SK-N-SH treated with all-trans-retinoic acid at 6 μM for 48 hours (cell line): Measurements from ENCODE around the gene TNFRSF13B.

Source experiments
- ARNTL ChIP-seq: fragments of 450-650 bp; formaldehyde crosslinking; IDR thresholded peaks from 2 replicates; pipeline ENCODE4 v1.5.0; 2020; ENCODE audit warnings: low read depth, mild to moderate bottlenecking, moderate library complexity, borderline replicate concordance
- BACH2 ChIP-seq: fragments of 250-450 bp; sonication (Bioruptor Pico); IDR thresholded peaks from 2 replicates; pipeline ENCODE4 v1.9.0; 2021; ENCODE audit warnings: mild to moderate bottlenecking, borderline replicate concordance
- CREB5 ChIP-seq: fragments of 250-450 bp; sonication (Bioruptor Pico); IDR thresholded peaks from 2 replicates; pipeline ENCODE4 v1.5.1; 2020; ENCODE audit warnings: low read depth, mild to moderate bottlenecking, moderate library complexity
- CSDC2 ChIP-seq: fragments of 250-450 bp; sonication (Bioruptor Pico); IDR thresholded peaks from 2 replicates; pipeline ENCODE4 v1.5.0; 2020; ENCODE audit warnings: mild to moderate bottlenecking, moderate library complexity
- CSRNP3 ChIP-seq: fragments of 250-450 bp; sonication (Bioruptor Pico); IDR thresholded peaks from 2 replicates; pipeline ENCODE4 v1.5.1; 2021; ENCODE audit warnings: mild to moderate bottlenecking, moderate library complexity
- ESRRG ChIP-seq: fragments of 250-450 bp; sonication (Bioruptor Pico); IDR thresholded peaks from 2 replicates; pipeline ENCODE4 v1.6.1; 2021; ENCODE audit warnings: mild to moderate bottlenecking
- GLIS3 ChIP-seq: fragments of 250-450 bp; sonication (Bioruptor Pico); IDR thresholded peaks from 2 replicates; pipeline ENCODE4 v1.5.0; 2020; ENCODE audit warnings: mild to moderate bottlenecking, moderate library complexity
- PATZ1 ChIP-seq: fragments of 250-450 bp; sonication (Bioruptor Pico); IDR thresholded peaks from 2 replicates; pipeline ENCODE4 v1.8.0; 2020; ENCODE audit warnings: mild to moderate bottlenecking, moderate library complexity, borderline replicate concordance
- PPARA ChIP-seq: fragments of 250-450 bp; sonication (Bioruptor Pico); IDR thresholded peaks from 2 replicates; pipeline ENCODE4 v1.5.0; 2020; ENCODE audit warnings: mild to moderate bottlenecking, borderline replicate concordance
- TCF4 ChIP-seq: fragments of 250-450 bp; sonication (Bioruptor Pico); IDR thresholded peaks from 2 replicates; pipeline ENCODE4 v1.8.0; 2021; ENCODE audit warnings: mild to moderate bottlenecking, moderate library complexity, borderline replicate concordance
- TOX ChIP-seq: fragments of 250-450 bp; sonication (Bioruptor Pico); IDR thresholded peaks from 2 replicates; pipeline ENCODE4 v1.8.0; 2021; ENCODE audit warnings: mild to moderate bottlenecking, moderate library complexity, borderline replicate concordance
- ZFP3 ChIP-seq: fragments of 250-450 bp; sonication (Bioruptor Pico); IDR thresholded peaks from 2 replicates; pipeline ENCODE4 v1.5.0; 2020; ENCODE audit warnings: mild to moderate bottlenecking, moderate library complexity
- ZFP30 ChIP-seq: fragments of 450-650 bp; formaldehyde crosslinking; IDR thresholded peaks from 2 replicates; pipeline ENCODE4 v1.5.0; 2022; ENCODE audit warnings: mild to moderate bottlenecking, moderate library complexity
- ZNF70 ChIP-seq: fragments of 450-650 bp; formaldehyde crosslinking; IDR thresholded peaks from 2 replicates; pipeline ENCODE4 v1.5.0; 2020; ENCODE audit warnings: mild to moderate bottlenecking, moderate library complexity

GRCh38 chr17:16945663-16946218 lies 26.2 kb downstream of the TNFRSF13B start:
- TF ChIP-seq TOX (CRISPR knock-in tag) (no peak), PATZ1 (no peak), ZFP3 (no peak), ARNTL (CRISPR knock-in tag) (no peak), GLIS3 (CRISPR knock-in tag) (no peak), CREB5 (CRISPR knock-in tag) (no peak), TCF4 (no peak), ZNF70 (CRISPR knock-in tag) (no peak), BACH2 (no peak), ESRRG (CRISPR knock-in tag) (no peak), ZFP30 (CRISPR knock-in tag) (no peak), PPARA (CRISPR knock-in tag) (no peak), CSRNP3 (CRISPR knock-in tag) (no peak), CSDC2 (no peak)
